ENCODE data around the gene PATL1.
"Not testable (repeated sequence)": the region's sequence is repeated elsewhere in the genome, so short reads cannot be mapped to it uniquely, and the experiment has no call there.

The PATL1 gene

DNA sequence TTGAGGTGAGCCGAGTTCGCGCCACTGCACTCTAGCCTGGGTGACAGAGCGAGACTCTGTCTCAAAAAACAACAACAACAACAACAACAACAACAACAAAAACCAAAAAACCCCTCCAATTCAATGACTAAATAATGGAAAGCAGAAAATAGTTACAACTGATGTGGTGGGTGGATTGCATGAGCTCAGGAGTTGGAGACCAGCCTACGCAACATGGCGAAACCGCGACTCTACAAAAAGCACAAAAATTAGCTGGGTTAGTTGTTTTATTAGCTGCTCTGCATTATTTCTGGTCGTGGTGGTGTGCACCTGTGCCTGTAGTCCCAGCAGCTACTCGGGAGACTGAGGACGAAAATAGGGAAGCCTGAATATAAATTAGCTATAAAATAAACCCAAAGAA lies 2.6 kb upstream of the PATL1 start:
- DNase-seq = no peak

GRCh38 chr11:59669611-59670009 lies 773 bp upstream of the PATL1 start:
- DNase-seq = no peak

GRCh38 chr11:59668188-59668949 lies 468 bp downstream of the PATL1 start:
- DNase-seq = peak; percentile 68

DNA sequence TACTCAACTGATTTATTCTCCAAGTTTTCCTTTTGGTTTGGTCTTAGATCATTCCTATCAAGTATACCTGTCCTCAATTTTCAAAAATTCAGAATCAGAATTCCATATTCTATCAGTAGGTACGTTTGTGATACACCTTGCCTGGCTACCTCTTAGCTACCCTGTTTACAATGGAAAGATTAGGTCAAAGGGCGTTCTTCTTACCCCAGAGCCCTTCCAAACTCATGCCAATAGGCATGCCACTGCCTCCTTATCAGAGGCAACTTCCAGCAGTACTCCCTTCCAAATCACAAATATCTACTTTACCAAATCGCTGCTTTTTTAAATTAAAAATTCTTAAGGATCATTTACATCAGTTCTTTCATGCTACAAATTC lies 1.0 kb downstream of the PATL1 start:
- DNase-seq = no peak

GRCh38 chr11:59666969-59667368 lies 1.9 kb downstream of the PATL1 start:
- no peak for DNase-seq

DNA sequence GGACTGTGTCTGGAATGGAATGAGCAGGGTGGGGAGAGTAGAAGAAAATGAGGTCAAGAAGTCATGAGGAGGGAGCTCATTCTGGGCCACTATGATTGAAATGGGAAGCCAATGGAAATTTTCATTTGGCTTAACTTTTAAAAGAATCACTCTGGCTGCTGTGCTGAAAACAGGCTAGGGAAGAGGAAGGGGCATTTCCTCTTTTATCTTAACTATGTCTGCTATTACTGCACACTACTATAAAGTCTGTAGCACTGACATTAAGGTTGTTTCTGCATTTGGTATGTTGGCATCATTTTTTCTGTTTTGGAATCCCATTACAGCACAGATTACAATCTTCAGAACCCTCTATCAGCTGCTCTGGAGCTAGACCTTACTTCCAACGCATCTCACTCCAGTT lies 8.2 kb downstream of the PATL1 start:
- no peak for DNase-seq

- DNase-seq = no peak
Measured at GRCh38 chr11:59659981-59660380, 8.9 kb downstream of the PATL1 start.

DNA sequence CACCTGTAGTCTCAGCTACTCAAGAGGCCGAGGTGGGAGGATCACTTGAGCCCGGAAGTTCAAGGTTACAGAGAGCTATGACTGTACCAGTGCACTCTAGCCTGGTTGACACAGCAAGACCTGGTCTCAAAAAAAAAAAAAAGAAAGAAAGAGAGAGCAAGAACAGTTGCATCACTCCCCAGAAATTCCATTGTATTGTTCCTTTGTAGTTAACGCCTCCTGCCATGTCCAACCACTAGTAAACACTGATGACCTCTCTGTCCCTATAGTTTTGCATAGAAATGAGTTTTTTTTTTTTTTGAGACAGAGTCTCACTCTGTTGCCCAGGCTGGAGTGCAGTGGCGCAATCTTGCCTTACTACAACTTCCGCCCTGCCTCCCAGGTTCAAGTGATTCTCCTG lies 10.8 kb downstream of the PATL1 start:
- no peak for DNase-seq

GRCh38 chr11:59654893-59655292 lies 13.9 kb downstream of the PATL1 start:
- no peak for DNase-seq

DNA sequence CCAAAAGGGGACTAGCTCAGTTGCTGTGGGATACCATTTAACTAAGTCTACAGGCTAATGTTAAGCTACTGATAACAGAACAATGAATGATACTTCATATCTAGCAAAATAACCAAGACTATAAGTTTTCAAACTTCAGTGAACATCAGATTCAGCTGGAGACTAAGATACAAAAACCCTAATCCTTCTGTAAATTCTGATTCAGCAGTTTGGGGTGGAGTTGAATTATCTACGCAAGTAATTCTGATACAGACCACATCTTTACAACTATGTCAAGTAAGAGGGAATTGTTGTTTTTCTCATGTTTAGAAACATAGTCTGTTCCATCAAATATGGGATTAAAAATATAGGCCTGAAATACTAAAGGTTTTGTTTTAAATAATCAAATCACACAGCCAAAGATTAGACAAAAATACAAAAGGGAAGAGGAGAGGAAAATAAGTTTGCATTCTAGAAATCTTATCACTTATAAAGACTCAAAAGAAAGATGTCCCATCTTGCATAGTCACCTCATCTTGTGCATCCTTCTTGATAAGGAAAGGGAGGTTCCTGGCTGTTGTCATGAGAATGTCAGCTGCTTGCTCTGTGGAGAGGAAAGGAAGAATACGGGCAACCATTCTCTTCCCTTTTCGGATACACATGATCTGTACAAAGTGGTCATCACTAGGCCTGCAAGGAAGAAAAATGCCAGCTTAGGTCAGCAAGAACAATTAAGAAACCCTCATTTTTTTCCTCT lies 21.4 kb downstream of the PATL1 start:
- DNase-seq = no peak

GRCh38 chr11:59644528-59644927 lies 24.3 kb downstream of the PATL1 start:
- no peak for DNase-seq

DNA sequence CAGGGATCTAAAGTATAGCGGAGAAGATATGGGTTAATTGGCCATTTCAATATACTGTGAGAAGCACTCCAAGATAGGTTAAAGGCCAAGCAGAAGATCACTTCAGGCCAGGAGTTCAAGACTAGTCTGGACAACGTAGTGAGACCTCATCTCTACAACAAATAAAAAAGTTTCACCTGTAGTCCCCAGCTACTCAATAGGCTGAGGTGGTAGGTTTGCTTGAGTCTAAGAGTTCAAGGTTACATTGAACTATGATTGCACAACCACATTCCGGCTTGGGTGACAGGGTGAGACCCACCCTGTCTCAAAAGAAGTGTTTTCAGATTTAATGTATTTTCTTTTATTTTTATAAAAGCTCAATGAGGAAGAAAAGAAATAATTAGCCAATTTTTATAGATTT lies 25.4 kb downstream of the PATL1 start:
- DNase-seq = no peak

DNA sequence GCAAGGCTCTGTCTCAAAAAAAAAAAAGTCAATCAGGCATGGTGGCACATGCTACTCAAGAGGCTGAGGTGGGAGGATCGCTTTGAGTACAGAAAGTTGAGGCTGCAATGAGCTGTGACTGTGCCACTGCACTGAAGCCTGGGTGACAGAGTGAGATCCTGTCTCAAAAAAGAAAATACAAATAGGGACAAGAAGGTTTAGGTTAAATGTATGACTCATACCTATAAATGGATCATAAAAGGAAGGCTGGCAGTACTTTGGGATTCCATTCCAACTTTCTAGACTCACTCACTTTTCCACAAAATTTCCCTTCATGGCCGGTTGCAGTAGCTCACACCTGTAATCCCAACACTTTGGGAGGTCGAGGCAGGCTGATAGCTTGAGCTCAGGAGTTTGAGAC lies 27.7 kb downstream of the PATL1 start:
- no peak for DNase-seq

DNA sequence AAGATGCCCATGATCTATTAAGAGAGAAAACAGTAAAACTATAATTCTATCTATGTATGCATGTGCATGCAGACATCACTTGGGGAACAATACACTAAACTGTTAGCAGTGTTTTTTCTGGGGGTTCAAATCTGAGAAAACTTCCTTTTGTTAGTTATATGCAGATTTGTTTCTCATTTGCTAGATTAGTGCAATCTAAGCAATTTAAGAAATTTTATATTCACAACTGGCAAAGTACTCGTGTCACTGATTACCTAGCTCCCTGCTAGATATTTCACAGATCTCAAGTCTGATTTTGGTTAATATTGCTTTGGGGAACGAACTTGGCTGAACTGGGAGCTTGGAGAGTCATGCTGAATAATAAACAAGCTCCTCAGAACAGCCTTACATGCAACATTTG lies 38.3 kb downstream of the PATL1 start:
- no peak for DNase-seq

GRCh38 chr11:59629996-59630395 lies 38.8 kb downstream of the PATL1 start:
- DNase-seq = no peak

GRCh38 chr11:59626969-59627368 lies 41.9 kb downstream of the PATL1 start:
- DNase-seq = not testable (repeated sequence)

- no peak for DNase-seq
Measured at GRCh38 chr11:59625703-59626102, 43.1 kb downstream of the PATL1 start.

GRCh38 chr11:59617876-59618275 lies 51.0 kb downstream of the PATL1 start:
- DNase-seq = no peak

GRCh38 chr11:59616396-59616982 lies 52.3 kb downstream of the PATL1 start:
- DNase-seq = no peak

GRCh38 chr11:59615637-59616395 lies 53.0 kb downstream of the PATL1 start, which contains the start of gene OSBP:
Gene OSBP (minus strand): TSS chr11:59615774. CDS start chr11:59615664, 110 bp downstream.
- DNase-seq = peak; percentile 93

- peak; percentile 46 for DNase-seq
Measured at GRCh38 chr11:59615120-59615636, 53.7 kb downstream of the PATL1 start.

GRCh38 chr11:59614277-59615119 lies 54.3 kb downstream of the PATL1 start:
- no peak for DNase-seq
